ENCODE measurements around the gene LHFPL6.

DNA sequence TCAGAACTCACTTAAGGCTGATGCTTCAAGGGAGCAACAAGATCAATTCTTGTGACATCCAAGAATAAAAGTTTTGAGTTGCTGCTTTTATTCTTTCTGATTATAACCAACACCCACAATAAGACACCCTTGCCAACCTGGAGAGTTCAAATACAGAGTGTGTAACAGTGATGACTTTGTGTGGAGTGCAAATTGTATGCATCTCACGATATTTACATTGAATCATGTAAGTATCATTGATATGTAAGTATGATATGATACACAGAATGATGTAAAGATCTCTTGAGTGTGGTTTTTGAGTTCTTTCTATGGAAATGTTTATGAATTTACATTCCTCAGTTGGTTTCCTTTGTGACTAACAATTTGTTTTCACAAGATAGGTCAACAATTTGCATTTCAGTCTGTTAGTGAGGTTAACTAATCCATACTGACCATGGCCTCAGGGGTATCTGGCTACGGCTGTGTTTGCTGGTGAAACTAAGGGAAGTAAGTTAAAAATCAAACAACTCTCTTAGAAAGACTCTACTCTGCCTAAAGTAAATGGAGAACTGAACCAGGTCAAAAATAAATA lies 12.4 kb downstream of the LHFPL6 start:
- no peak for TF ChIP-seq ZNF444 (CRISPR knock-in tag; IDR thresholded peaks at IDR 0.05)
- TF ChIP-seq RFX5 (IDR thresholded peaks at IDR 0.05; ENCODE audit: low read depth, low read length), result no peak
- no peak for TF ChIP-seq MTF1 (CRISPR knock-in tag; IDR thresholded peaks at IDR 0.05; ENCODE audit: borderline replicate concordance)
- TF ChIP-seq, protein P1, sequence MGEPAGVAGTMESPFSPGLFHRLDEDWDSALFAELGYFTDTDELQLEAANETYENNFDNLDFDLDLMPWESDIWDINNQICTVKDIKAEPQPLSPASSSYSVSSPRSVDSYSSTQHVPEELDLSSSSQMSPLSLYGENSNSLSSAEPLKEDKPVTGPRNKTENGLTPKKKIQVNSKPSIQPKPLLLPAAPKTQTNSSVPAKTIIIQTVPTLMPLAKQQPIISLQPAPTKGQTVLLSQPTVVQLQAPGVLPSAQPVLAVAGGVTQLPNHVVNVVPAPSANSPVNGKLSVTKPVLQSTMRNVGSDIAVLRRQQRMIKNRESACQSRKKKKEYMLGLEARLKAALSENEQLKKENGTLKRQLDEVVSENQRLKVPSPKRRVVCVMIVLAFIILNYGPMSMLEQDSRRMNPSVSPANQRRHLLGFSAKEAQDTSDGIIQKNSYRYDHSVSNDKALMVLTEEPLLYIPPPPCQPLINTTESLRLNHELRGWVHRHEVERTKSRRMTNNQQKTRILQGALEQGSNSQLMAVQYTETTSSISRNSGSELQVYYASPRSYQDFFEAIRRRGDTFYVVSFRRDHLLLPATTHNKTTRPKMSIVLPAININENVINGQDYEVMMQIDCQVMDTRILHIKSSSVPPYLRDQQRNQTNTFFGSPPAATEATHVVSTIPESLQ (CRISPR knock-in tag; IDR thresholded peaks at IDR 0.05), result no peak
- no peak for TF ChIP-seq BRD4 (IDR thresholded peaks at IDR 0.05)
- no peak for TF ChIP-seq CTCF (IDR thresholded peaks at IDR 0.05 in 2 of 3, conservative IDR thresholded peaks at IDR 0.05 in 1 of 3; ENCODE audit: insufficient read depth in 2 of 3, low read depth in 1 of 3, low read length in 3 of 3)
- TF ChIP-seq NR2C2 (CRISPR knock-in tag; IDR thresholded peaks at IDR 0.05), result no peak
- TF ChIP-seq NR2C2 (tag; IDR thresholded peaks at IDR 0.05), result no peak
- no peak for TF ChIP-seq POLR2A (conservative IDR thresholded peaks at IDR 0.05)
- TF ChIP-seq ZNF347 (CRISPR knock-in tag; IDR thresholded peaks at IDR 0.05; ENCODE audit: low read depth), result no peak
- TF ChIP-seq SOX6 (IDR thresholded peaks at IDR 0.05), result no peak
- no peak for TF ChIP-seq CBFB (CRISPR knock-in tag; IDR thresholded peaks at IDR 0.05)
- TF ChIP-seq, protein P2, sequence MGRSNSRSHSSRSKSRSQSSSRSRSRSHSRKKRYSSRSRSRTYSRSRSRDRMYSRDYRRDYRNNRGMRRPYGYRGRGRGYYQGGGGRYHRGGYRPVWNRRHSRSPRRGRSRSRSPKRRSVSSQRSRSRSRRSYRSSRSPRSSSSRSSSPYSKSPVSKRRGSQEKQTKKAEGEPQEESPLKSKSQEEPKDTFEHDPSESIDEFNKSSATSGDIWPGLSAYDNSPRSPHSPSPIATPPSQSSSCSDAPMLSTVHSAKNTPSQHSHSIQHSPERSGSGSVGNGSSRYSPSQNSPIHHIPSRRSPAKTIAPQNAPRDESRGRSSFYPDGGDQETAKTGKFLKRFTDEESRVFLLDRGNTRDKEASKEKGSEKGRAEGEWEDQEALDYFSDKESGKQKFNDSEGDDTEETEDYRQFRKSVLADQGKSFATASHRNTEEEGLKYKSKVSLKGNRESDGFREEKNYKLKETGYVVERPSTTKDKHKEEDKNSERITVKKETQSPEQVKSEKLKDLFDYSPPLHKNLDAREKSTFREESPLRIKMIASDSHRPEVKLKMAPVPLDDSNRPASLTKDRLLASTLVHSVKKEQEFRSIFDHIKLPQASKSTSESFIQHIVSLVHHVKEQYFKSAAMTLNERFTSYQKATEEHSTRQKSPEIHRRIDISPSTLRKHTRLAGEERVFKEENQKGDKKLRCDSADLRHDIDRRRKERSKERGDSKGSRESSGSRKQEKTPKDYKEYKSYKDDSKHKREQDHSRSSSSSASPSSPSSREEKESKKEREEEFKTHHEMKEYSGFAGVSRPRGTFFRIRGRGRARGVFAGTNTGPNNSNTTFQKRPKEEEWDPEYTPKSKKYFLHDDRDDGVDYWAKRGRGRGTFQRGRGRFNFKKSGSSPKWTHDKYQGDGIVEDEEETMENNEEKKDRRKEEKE (IDR thresholded peaks at IDR 0.05; ENCODE audit: borderline replicate concordance in 1 of 2, control insufficient read depth in 1 of 2, low read depth in 2 of 2, low read length in 1 of 2), result no peak
- TF ChIP-seq ZNF280B (CRISPR knock-in tag; IDR thresholded peaks at IDR 0.05), result no peak
